Upper lobe of left lung (tissue), 6 donors: Measurements from ENCODE around the gene RPL9. TPM values are rescaled to one million over a fixed set of nuclear protein-coding genes. Genes with fewer than 3 reads are reported as not detected.
A peak's percentile ranks its signal among the peaks of the same experiment; 100 is the strongest.

Experiments
- ATAC-seq, 2 donors: fragments of 200-7000 bp; cut with Tn5 transposase; one replicate each; pipeline ENCODE4 v1.9.1; 2022; ENCODE audit warnings: mild to moderate bottlenecking in 2 of 2, moderate library complexity in 2 of 2; ENCODE audit not compliant: low FRiP score in 2 of 2
- DNase-seq, 2 donors: peaks; one replicate each; pipeline ENCODE4 v3.0.0-alpha.2; 2019 to 2020
- H3K27ac ChIP-seq, 4 donors: fragments of 200-600 bp; sonication (generic); one replicate each; pipeline ENCODE4 v1.5.1; 2016 to 2019
- H3K27me3 ChIP-seq, 4 donors: fragments of 200-600 bp; sonication (generic); one replicate each; pipeline ENCODE4 v1.5.1; 2017 to 2019
- H3K36me3 ChIP-seq, 4 donors: fragments of 200-600 bp; sonication (generic); one replicate each; pipeline ENCODE4 v1.5.1; 2016 to 2019
- H3K4me1 ChIP-seq, 4 donors: fragments of 200-600 bp; sonication (generic); one replicate each; pipeline ENCODE4 v1.5.1; 2018 to 2019
- H3K4me3 ChIP-seq, 4 donors: fragments of 200-600 bp; sonication (generic); one replicate each; pipeline ENCODE4 v1.5.1; 2017 to 2019; ENCODE audit warnings: mild to moderate bottlenecking in 2 of 4, moderate library complexity in 1 of 4
- H3K9me3 ChIP-seq, 4 donors: fragments of 200-600 bp; sonication (generic); one replicate each; pipeline ENCODE4 v1.5.1; 2018 to 2019
- CTCF ChIP-seq, 6 experiments: fragments of 450-650 bp in 4 of 6; fragments of 200-600 bp in 2 of 6; sonication (generic) in 2 of 6; IDR thresholded peaks; one replicate each; pipeline ENCODE4 v1.5.1; 2016 to 2019; ENCODE audit warnings: antibody characterized with exemption in 6 of 6
- EP300 ChIP-seq, 4 donors: sonication (generic); formaldehyde crosslinking; IDR thresholded peaks; one replicate each; pipeline ENCODE4 v1.5.1; 2017; ENCODE audit warnings: antibody characterized with exemption in 4 of 4, control low read depth in 2 of 4
- POLR2A ChIP-seq, 4 donors: fragments of 450-650 bp; IDR thresholded peaks; one replicate each; pipeline ENCODE4 v1.5.1; 2016 to 2017; ENCODE audit warnings: antibody characterized with exemption in 4 of 4, mild to moderate bottlenecking in 2 of 4
- POLR2AphosphoS5 ChIP-seq, 2 donors: sonication (generic); formaldehyde crosslinking; IDR thresholded peaks; one replicate each; pipeline ENCODE4 v1.5.1; 2017; ENCODE audit warnings: antibody characterized with exemption in 2 of 2
- WGBS, 2 donors: methylation state at CpG; one replicate each; pipeline ENCODE4 v1.1.5; 2017 to 2018; 5-methylcytosine and 5-hydroxymethylcytosine counted together
- total RNA-seq, 6 donors: library from RNA; depleted of rRNA in 4 of 6; stranded (reverse); fragments of >200 nt in 4 of 6; gene quantifications; one replicate each; pipeline versions ENCODE4 v1.1.0 to v1.2.1, GENCODE V29; 2016 to 2021
- donor health status: DM: no; HTN: no; CAD: no; lungs with moderate emphysema.
- donor health status: DM: no; HTN: yes; CAD: no; lungs with severe emphysema.

Gene RPL9
- total RNA-seq, 6 donors from 2014 or later, result 743 to 2,200 (median 1,155) TPM

DNA sequence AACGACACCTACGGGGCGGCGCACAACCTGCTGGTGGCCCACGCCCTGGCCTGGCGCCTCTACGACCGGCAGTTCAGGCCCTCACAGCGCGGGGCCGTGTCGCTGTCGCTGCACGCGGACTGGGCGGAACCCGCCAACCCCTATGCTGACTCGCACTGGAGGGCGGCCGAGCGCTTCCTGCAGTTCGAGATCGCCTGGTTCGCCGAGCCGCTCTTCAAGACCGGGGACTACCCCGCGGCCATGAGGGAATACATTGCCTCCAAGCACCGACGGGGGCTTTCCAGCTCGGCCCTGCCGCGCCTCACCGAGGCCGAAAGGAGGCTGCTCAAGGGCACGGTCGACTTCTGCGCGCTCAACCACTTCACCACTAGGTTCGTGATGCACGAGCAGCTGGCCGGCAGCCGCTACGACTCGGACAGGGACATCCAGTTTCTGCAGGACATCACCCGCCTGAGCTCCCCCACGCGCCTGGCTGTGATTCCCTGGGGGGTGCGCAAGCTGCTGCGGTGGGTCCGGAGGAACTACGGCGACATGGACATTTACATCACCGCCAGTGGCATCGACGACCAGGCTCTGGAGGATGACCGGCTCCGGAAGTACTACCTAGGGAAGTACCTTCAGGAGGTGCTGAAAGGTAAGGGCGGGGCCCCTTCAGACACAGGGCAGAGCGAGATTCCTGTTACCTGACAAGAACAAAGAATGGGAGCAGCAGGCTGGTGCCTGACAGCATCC, 11.7 kb downstream of the RPL9 start:
- TF ChIP-seq EP300 (IDR thresholded peaks at IDR 0.05) (no peak), POLR2AphosphoS5 (IDR thresholded peaks at IDR 0.05) (no peak), POLR2A (IDR thresholded peaks at IDR 0.05) (peak in 1 of 4 donors; percentile 5), CTCF (IDR thresholded peaks at IDR 0.05) (peak in 4 of 6 experiments; percentile 32 to 75 (median 47))
- Histone ChIP-seq H3K36me3 (peaks cover 0 to 25% (median 6%) of the 10 kb centered on the region in 4 donors), H3K9me3 (no peaks in the 10 kb centered on the region), H3K27me3 (no peaks in the 10 kb centered on the region), H3K27ac (peak overlapping the region; percentile 28 to 75 (median 55)), H3K4me1 (peaks cover 6 to 15% (median 13%) of the 10 kb centered on the region in 4 donors), H3K4me3 (peak overlapping the region; percentile 21 to 57 (median 45))
- 4 to 20% methylated on average over 20 to 50 of the region's 61 CpGs for WGBS, 2 donors
- ATAC-seq (peak; percentile 83 to 92), DNase-seq (peak; percentile 77 to 92)

GRCh38 chr4:39446483-39446841, 12.3 kb downstream of the RPL9 start:
- no peak for ATAC-seq
- peaks cover 6 to 15% (median 13%) of the 10 kb centered on the region in 4 donors for H3K4me1 ChIP-seq
- no peaks in the 10 kb centered on the region for H3K27me3 ChIP-seq

DNA sequence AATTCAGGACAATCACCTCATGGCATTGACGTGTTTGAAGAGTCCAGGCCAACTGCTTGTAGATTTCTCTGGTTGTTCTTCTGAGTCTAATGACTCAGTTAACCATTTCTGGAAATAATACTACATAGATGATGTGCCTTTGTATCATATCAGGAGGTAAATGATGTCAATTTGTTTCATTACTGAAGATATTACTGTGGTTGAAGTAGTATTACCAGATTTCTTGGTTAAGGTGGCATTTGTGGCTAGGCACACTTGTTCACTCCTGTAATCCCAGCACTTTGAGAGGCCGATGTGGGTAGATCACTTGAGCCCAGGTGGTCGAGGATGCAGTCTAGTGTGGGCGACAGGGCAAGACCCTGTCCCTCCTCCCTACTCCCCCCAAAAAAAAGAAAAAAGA, 15.7 kb downstream of the RPL9 start:
- TF ChIP-seq CTCF (IDR thresholded peaks at IDR 0.05) (no peak), POLR2AphosphoS5 (IDR thresholded peaks at IDR 0.05) (no peak), EP300 (IDR thresholded peaks at IDR 0.05) (no peak), POLR2A (IDR thresholded peaks at IDR 0.05) (no peak)
- Histone ChIP-seq H3K4me1 (peaks cover 6 to 15% (median 13%) of the 10 kb centered on the region in 4 donors), H3K9me3 (no peaks in the 10 kb centered on the region), H3K36me3 (no peaks in the 10 kb centered on the region), H3K4me3 (no peak overlapping the region), H3K27ac (no peak overlapping the region), H3K27me3 (no peaks in the 10 kb centered on the region)
- ATAC-seq, result no peak
- DNase-seq, result no peak
- WGBS, 2 donors, result 83 to 85% methylated on average over 4 of the region's 4 CpGs

More at GRCh38 chr4:39446483-39446841, 12.3 kb downstream of the RPL9 start:
- Histone ChIP-seq H3K4me3 (peak overlapping the region in 3 of 4 donors; percentile 40 to 57 (median 50)), H3K27ac (peak overlapping the region; percentile 28 to 75 (median 55)), H3K9me3 (no peaks in the 10 kb centered on the region), H3K36me3 (peaks cover 0 to 20% (median 1%) of the 10 kb centered on the region in 4 donors)
- no peak for DNase-seq
- 83 to 87% methylated on average over 13 to 14 of the region's 20 CpGs for WGBS, 2 donors
- TF ChIP-seq POLR2A (IDR thresholded peaks at IDR 0.05), result no peak
- TF ChIP-seq CTCF (IDR thresholded peaks at IDR 0.05), result no peak
- no peak for TF ChIP-seq POLR2AphosphoS5 (IDR thresholded peaks at IDR 0.05)
- no peak for TF ChIP-seq EP300 (IDR thresholded peaks at IDR 0.05)

DNA sequence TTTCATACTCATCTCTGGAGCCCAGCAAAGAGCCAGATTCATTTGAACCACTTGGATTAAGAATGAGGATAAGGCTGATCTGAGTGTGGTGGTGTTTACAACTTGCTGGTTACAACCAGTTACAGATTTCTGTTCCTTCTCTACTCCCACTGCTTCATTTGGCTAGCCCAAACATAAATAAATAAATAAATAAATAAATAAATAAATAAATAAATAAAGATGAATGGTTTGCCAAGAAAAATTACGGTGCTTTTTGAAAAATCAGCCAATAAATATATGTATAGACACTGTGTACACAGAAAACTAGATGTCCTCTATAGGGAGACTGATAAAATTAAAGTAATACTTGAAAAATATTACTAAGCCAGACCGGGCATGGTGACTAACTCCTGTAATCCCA, 17.1 kb downstream of the RPL9 start:
- Histone ChIP-seq H3K4me3 (no peak overlapping the region), H3K27ac (no peak overlapping the region), H3K9me3 (no peaks in the 10 kb centered on the region), H3K4me1 (peaks cover 0 to 2% (median 2%) of the 10 kb centered on the region in 4 donors), H3K27me3 (no peaks in the 10 kb centered on the region), H3K36me3 (no peaks in the 10 kb centered on the region)
- 62 to 91% methylated on average over 2 of the region's 2 CpGs for WGBS, 2 donors
- TF ChIP-seq POLR2A (IDR thresholded peaks at IDR 0.05) (no peak), EP300 (IDR thresholded peaks at IDR 0.05) (no peak), POLR2AphosphoS5 (IDR thresholded peaks at IDR 0.05) (no peak), CTCF (IDR thresholded peaks at IDR 0.05) (no peak)
- DNase-seq (no peak), ATAC-seq (no peak)
